NCI-H1436 (cell line): ENCODE results near the gene RASAL1.
"Not testable (repeated sequence)": the region's sequence is repeated elsewhere in the genome, so short reads cannot be mapped to it uniquely, and the experiment has no call there.

Source experiments
- DNase-seq: peaks from one replicate; lab custom pipeline; 2025; lab: John Stamatoyannopoulos, UW

Gene RASAL1

DNA sequence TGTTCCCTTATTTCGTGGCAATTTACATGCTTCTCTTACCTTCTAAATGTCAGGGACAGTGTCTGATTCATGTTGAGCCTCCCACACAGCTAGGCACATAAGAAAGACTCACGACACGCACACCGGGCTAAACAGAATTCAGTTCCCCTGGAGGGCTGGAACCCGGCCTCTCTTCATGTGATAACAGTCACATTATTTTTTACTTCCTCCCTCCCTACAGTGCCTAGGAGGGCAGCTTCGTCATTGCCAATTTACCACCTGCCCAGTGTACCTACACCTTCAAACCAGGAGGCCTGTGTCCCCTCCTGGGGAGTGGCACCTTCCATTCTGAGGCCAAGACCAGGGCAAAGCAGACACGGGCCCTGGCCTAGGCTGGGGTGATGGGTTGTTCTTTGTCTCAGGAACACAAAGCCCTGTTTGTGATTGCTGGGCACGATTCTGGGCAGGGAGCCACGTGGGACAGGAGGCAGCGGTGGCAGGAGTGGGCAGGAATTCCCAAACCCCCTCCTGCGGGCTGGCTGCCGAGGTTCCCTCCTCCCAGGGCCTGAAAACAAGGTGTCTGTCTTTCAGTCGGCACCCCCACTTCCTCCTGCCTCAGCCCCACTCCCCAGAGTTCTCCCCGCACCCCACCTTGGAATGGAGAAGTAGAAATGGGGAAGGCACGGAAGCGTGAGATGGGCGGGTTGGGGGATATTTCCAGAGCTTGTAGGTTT, 6.8 kb upstream of the RASAL1 start:
- no peak for DNase-seq

DNA sequence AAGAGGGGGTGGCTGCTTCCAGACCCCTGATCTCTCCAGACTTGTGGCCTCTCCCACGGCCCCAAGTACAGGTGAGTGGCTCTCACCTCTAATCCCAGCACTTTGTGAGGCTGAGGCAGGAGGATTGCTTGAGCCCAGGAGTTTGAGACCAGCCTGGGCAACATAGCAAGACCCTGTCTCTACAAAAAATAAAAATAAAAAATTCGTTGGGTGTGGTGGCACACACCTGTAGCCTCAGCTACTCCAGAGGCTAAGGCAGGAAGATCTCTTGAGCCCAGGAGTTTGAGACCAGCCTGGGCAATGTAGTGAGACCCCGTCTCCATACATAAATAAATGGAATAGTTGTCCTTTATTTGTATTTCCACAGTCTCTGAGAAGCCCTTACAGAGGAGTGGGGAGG, 6.2 kb upstream of the RASAL1 start:
- DNase-seq = not testable (repeated sequence)

DNA sequence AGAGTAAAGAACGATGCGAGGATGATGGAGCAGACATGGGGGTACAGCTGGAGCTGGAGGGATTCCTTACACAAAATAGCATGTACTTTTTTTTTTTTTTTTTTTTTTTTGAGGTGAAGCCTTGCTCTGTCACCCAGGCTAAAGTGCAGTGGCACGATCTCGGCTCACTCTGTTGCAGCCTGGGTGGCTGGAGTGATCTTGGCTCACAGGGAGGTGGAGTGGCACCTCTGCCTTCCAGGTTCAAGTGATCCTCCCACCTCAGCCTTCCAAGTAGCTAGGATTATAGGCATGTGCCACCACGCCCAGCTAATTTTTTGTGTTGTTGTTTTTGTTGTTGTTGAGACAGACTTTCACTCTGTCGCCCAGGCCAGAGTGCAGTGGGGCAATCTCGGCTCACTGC, 5.1 kb upstream of the RASAL1 start:
- DNase-seq = no peak

DNA sequence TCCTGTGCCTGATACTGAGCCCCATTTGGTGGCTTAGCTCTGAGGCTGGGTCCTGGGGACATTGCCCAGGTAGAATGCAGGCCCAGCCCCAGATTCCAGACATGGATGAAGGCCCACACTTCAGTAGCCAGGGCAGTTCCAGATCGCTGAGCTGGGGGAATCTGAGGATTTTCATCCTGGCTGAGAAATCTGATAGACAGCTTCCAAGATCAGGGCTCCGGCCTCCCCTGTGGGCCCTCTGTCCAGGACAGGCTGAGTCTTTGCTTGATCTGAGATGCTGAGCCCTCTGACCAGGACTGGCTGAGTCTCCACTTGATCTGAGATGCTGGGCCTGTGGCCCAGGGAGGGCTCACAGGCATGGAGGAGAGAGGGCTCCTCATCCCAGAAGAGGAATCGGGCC, 3.3 kb upstream of the RASAL1 start:
- DNase-seq = no peak

DNA sequence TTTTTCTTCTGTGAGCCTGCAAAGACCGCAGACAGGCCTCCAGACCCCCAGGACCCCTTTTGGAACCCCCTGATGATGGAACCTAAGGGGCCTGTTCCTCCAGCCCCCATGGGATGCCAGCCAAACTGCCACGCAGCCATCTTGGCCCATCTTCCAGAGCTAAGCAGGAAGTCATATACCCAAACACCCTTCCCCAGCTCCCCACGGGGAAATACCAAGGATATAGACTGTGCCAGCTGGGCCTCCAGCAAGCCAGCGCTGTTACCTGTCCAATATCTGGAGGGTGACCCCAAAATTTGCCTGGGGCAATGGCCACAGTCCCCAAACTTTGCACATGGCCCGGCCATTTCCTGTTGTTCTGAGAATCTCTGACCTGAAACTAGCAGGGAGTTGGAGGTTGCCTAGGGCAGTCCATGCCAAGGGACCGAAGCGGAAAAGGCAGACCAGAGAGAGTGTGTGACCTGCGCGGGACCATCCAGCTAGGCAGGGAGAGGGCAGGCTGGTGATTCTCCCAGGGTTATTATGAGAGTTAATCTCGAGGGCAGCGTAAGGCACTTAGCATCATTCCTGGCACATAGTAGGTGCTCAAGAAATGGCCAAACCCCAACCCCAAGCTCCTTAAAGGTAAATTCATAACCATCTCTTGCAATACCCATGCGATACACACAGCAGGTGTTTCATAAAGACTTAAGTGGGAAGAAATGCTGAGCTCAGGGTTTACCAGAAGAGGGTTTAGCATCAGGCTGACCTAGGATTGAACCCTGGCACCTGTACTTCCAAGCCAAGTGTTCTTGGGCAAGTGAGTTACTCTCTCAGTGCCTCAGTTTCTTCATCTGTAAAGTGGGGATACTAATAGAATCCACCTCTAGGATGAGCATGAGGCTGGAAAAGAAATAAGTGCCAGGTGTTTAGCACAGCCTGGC, 2.6 kb upstream of the RASAL1 start:
- DNase-seq = no peak

DNA sequence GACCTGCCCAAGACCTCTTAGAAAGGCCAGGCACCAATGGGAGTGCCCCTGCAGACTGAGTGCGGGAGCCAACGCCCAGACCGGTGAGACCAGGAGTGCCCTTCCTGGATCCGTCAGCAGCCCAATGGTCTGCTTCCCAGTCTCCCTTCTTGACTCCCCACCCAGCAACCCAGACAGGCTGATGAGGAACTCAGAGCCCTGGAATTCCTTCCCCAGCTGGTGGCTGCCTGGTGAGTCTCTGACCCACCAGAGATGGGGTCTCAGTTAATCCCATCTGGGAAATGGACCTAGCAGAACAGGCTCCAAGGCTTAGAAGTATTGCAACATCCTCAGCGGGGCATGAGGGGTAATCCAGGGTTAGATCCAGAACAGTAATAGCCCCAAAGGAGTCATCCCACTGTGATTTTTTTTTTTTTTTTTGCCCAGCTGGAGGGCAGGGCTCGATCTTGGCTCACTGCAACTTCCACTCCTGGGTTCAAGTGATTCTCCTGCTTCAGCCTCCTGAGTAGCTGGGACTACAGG, 1.5 kb upstream of the RASAL1 start:
- no peak for DNase-seq

DNA sequence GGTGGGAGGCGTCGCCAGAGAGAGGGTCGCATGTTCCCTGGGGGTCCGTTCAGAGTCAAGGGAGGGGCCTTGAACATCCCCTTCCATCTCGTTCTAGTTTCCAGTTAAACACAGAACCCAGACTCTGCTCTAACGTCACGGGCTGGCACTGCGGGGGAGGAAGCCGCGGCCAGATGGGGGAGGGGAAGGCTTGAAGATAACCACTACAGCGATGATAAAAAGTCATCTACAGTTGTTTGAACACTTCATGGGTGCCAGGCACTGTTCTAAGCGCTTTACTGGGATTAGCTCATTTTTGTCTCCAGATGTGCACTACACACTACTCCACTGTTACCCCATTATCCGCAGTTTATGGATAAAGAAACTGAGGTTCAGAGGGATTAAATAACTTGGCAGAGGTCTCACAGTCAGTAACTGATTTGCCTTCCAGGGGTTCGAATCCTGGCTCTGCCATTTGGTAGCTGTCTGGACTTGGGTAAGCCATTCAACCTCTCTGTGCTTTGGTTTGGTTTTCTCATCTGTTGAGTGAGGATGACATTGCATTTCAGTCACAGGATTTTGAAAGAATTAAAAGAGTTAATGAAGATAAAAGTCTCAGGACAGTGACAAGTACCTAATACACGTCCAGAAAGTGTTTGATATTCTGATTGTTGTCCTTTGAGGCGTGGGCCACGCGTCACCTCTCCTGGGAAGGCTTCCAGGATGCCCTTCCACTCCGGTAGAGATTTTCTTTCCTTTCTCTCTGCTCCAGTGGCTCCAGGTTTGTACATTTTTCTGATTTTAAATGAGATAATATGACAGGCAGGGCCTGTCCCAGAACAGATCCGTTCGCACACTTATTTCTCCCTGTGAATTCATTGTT, 798 bp upstream of the RASAL1 start:
- DNase-seq = no peak

DNA sequence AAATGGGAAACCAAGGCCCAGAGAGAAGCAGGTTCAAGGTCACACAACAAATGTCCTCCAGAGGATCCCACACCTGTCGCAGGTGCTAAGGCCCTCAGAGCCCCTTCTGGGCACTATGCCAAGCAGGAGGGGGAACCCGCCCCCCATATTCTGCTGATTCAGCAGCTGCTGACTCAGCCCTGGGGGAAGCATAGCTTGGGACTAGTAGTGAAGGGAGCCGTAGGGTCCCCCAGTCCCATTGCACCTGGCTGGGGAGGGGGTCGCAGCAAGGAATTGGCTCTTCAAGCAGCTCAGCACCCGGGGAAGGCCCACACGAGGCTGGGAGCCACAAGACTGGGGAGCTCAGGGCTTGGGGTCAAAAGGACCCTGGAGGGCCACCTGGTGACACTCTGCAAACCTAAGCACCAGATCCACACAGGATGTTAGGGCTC, 1.0 kb downstream of the RASAL1 start:
- peak; percentile 29 for DNase-seq

DNA sequence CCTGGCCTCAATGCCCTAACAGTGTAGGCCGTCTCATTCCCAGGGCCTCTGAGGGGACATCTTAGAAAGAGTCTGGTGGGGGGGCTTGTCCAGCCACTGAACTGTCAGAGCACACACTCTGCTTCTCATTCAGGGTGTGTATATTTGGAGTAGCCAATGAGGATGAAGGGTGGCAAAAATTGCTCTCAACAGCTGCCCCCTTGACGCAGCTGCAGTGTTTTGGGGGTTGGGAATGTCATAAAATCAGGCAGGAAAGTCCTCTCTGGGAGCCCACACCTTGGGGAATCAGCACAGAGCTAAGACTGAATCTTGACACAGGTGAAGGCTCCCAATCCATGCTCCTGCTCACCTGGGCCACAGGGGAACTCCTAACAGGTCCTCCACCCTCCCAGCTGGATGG, 1.5 kb downstream of the RASAL1 start:
- DNase-seq = no peak

DNA sequence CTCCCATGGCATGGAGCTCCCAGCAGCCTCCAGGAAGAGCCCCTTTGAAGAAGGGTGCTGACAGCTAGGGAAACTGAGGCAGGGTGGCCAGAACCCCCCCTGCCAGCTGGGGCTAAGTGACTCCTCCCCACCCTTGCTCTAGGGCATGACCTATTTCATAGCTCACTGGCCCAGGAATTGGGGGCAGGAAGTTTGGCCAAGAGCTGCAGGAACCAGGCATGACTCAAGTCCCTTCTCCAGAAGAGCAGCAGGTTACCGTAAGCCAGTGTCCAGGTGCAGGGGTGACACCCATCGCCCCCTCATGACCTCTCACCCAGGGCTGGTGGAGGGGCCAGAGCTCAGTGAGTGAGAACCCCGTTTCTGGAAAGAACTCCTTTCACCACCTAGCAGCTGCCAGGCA, 1.9 kb downstream of the RASAL1 start:
- no peak for DNase-seq

DNA sequence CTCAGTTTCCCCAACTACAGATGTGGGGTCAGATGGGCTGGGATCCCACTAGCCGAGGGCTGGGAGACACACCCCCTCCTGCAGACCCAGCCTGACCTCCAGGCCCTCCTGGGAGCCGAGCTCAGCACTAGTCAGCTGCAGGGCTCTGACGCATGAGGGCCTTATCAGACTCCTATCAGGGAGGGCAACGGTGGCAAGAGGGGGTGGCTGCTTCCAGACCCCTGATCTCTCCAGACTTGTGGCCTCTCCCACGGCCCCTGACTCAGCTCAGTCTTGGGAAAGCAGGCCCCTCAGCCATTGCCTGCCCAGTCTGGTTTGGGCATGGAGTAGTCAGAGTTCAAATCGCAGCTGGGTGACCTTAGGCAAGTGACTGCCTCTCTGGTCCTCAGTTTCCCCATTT, 2.5 kb downstream of the RASAL1 start:
- DNase-seq = no peak

DNA sequence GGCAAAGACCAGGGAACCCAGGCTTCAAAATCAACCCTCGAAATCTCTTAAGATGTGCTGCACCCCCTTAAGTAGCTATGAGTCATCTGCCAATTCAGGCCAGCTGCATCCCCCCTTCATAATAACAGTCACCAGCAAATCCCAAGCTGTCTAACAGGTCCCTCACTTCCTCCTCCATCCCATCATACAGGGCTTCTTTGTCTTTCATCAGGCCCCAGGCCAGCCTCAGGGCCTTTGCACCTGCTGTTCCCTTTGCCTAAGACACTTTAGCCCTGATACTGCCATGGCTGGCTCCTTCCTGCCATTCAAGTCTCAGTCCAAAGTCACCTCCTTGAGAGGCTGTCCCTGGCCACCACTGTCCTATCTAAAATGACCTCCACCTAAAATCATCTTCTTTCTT, 4.0 kb downstream of the RASAL1 start:
- DNase-seq = no peak

DNA sequence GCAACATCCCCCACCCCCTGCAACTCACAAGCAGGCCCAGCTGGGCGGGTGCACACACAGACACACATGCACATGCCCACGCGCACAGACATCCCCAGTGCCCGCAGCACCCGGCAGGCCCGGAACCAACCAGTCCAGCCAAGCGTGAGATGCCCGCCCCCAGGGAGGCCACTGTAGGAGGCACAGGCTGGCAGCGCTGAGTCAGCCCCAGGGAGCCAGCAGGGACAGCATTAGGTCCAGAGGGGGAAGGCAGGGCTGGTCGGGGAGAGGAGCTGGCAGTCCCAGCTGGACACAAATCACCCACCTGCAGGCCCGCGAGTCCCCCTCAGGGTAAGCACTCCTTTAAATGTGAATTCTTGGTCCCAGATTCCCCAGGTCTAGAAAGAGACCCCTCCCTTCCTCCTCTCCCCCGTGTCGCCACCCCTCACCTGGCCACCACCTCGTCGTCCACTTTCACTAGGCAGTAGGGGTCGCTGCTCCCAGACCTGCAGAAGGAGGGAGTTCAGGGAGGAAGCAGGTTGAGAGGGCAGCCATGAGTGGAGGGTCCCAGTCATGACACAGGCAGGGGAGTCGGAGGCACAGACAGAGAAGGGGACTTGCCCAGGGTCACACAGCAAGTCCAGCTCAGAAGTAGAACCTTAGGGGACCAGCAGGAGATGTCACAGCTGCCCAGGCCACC, 5.0 kb downstream of the RASAL1 start:
- no peak for DNase-seq

DNA sequence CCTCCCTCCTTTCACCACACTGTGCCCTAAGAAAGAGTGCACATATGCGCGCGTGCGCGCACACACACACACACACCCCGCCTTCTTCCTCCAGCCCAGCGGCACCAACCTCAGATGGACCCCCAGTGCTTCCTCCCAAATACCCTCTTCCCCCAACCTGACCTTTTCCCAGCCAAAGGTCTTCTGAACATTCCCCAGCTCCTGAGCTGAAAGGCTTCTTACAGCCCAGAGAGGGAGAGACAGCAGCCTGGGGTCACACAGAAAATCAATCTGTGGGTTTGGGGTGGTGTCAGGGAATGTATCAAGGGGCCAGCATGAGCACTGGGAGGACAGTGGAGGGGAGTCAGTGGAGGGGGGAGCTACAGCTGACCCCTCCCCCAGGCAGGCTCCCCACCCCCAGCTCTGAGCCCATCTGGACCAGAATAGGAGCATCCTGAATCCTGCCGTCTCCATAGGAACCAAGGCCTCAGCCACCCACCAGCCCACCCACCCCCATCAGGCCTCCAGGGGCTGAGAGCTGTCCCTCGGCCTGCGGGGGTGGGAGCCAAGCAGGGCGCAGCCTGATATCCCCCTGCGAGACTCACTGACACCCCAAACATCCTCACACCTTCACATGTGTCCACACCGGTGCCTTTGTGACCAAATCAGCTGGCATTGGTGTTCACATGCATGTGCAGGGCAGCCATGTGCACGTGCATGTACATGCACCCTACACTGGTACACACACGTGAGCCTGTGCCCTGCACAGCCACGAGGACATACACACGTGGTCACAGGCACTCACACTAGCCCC, 5.7 kb downstream of the RASAL1 start:
- no peak for DNase-seq

DNA sequence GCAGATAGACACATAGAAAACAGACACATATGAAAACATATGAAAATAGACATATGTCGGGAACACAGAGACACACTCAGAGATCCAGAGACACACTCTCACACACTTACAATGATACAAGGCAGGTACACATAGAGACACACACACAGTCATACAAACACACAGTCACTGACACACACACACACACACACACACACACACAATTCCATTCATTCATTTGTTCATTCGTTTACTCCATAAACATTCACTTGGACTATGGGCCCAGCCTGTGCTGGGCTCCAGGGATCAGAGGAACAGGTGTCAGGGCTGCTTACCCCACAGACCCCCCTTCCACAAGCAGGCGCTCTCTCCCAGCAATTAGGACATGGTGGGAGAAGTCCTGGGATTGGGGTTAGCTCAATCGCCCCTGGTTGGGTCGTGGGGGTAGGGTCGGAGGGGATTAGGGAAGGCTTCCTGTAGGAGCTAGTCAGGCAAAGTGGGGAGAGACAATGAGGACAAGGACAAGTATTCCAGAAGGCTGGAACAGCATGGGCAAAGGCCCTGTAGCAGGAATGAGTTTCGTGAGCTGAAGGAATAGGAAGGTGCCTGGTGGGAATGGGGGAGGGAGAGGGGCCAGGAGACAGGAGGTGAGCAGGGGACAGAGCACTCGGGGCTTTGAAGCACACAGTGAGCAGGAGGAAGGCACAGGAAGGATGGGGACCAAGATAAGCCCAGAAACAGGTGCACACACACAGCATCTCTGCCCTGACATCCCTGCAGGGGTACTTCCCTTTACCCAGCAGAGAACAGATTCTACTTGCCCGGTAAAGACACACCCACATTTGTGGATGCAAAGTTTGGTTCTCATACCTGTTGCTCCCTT, 6.5 kb downstream of the RASAL1 start:
- no peak for DNase-seq

DNA sequence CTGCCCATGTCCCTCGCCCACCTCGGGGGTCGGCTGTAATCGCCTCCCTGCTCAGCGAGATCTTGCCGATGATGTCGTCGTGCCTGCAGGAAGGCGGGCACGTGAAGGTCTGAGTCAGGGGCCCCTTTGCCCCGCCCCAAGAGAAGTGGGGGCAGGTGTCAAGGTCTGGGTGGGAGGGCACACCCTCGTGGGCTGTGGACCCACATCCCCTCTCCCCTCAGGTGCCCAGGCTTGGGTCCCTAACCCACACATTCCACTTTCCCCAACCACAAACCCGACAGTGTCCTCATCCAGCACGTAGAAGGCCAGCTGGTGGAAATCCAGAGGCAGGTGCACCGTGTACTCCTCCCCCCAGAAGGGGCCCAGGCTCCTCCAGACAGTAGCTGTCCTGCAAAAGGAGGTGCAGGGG, 7.8 kb downstream of the RASAL1 start:
- DNase-seq = no peak

DNA sequence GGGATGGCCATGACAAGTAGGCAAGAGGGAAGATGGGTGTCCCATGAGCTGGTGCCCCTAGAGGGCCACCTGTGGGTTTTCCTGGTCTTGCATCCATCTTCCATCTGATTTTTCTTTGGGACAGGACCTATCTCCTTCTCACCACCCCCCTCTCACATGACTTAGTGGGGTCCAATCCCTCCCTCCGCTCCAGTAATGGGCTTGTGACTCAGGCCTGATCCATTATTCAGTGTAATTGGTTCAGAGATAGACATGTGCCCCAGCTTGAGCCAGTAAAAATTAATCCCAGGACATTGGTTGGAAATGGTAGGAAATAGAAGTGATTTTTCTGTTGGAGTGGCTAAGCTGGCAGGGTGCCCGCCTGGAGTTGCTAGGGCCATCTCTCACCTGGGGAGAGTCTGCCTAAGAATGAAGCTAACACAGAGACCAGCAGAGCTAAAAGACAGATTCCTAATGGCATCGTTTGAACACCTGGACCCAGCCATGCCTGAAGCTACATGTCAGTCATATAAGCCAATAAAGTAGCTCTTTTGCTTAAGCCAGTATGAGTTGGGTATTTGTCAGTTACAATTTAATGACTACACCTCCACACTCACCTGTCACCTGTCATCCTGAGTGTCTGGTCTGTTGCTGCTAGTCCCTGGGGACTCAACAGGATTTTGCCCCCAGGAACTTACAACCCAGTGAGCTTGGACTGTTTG, 14.7 kb downstream of the RASAL1 start:
- DNase-seq = no peak

DNA sequence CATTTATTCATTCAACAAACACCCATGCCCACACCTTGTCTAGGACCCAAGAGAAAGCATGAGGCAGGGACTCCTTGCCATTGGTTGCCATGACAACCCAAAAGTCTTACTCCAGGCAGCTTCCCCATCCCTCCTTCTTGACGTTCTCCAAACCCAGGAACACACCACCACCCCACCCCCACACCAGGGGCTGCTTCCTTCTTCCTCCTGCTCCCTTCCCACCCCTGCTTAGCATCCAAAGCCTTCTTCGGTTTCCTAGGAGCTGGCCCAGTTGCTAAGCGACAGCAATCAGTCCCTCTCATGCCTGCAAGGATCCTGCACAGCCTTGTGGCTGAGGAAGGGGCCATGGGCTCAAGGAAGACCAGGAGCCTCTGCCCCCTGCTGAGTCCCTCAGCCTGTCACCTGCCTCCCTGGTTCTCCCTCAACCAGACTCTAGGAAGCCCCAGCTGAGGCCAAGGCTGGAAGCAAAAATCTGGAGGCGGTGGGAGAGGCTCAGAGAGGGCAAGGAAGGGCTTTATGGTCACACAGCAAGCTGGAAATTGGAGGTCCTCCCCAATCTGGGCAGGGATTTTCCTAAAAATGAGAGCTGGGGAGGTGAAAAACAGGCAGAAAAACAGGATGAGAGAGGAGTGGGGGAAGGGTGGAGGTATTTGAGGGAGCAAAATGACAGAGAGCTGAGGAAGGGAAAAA, 15.4 kb downstream of the RASAL1 start:
- no peak for DNase-seq

DNA sequence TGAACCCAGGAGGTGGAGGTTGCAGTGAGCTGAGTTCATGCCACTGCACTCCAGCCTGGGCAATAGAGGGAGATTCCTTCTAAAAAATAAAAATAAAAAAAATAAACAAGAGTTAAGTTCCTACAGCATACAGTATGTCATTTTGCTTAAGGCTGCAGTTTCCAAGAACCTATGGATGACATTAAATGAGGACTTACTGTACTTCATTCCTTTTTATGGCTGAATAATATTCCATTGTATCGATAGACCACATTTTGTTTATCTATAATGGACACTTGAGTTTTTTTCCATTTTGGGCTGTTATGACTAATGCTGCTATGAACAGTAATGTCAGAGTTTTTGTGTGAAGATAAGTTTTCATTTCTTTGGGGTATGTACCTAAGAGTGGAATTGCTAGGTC, 17.4 kb downstream of the RASAL1 start:
- DNase-seq = no peak
